ENCODE results near the gene CDH4. TPM values are rescaled to one million over a fixed set of nuclear protein-coding genes. Genes with fewer than 3 reads are reported as not detected.

The CDH4 gene
- total RNA-seq, 1 donor from 2014 or later, result 0.05 TPM

- no peak for ATAC-seq (ENCODE audit: poor library complexity)
- no peak for DNase-seq
- intact Hi-C loops (cut with DNase I), result no loop called here
These were observed 501.4 kb downstream of the CDH4 start for GRCh38 chr20:61753316-61753942.

- no peak for ATAC-seq (ENCODE audit: poor library complexity)
- intact Hi-C loops (cut with DNase I), result no loop called here
- DNase-seq, result no peak
These were observed 502.2 kb downstream of the CDH4 start for GRCh38 chr20:61753987-61754956.

- ATAC-seq (ENCODE audit: poor library complexity) (no peak), DNase-seq (no peak)
- intact Hi-C loops (cut with DNase I), result no loop called here
These were observed 503.1 kb downstream of the CDH4 start for GRCh38 chr20:61754976-61755778.

GRCh38 chr20:61755971-61756845 lies 504.1 kb downstream of the CDH4 start:
- intact Hi-C loops (cut with DNase I), result no loop called here
- no peak for DNase-seq

GRCh38 chr20:61756966-61757677 lies 505.1 kb downstream of the CDH4 start:
- ATAC-seq (ENCODE audit: poor library complexity) (no peak), DNase-seq (no peak)
- intact Hi-C loops (cut with DNase I), result no loop called here

More at GRCh38 chr20:61755971-61756845, 504.1 kb downstream of the CDH4 start:
- no peak for ATAC-seq (ENCODE audit: poor library complexity)

- intact Hi-C loops (cut with DNase I), result no loop called here
- DNase-seq (no peak), ATAC-seq (ENCODE audit: poor library complexity) (no peak)
These were observed 505.9 kb downstream of the CDH4 start for GRCh38 chr20:61757678-61758563.

GRCh38 chr20:61758564-61759200 lies 506.6 kb downstream of the CDH4 start:
- intact Hi-C loops (cut with DNase I), result no loop called here
- DNase-seq, result no peak
- no peak for ATAC-seq (ENCODE audit: poor library complexity)

GRCh38 chr20:61759286-61760065 lies 507.4 kb downstream of the CDH4 start:
- DNase-seq (no peak), ATAC-seq (ENCODE audit: poor library complexity) (no peak)
- intact Hi-C loops (cut with DNase I), result no loop called here

- intact Hi-C loops (cut with DNase I), result no loop called here
- DNase-seq (no peak), ATAC-seq (ENCODE audit: poor library complexity) (no peak)
These were observed 508.3 kb downstream of the CDH4 start for GRCh38 chr20:61760321-61760720.

GRCh38 chr20:61760731-61761130 lies 508.7 kb downstream of the CDH4 start:
- intact Hi-C loops (cut with DNase I), result no loop called here
- ATAC-seq (ENCODE audit: poor library complexity) (no peak), DNase-seq (no peak)

- ATAC-seq (ENCODE audit: poor library complexity) (no peak), DNase-seq (no peak)
- intact Hi-C loops (cut with DNase I), result no loop called here
These were observed 509.5 kb downstream of the CDH4 start for GRCh38 chr20:61761453-61762166.

- intact Hi-C loops (cut with DNase I), result no loop called here
- ATAC-seq (ENCODE audit: poor library complexity) (no peak), DNase-seq (no peak)
These were observed 510.2 kb downstream of the CDH4 start for GRCh38 chr20:61762167-61762710.

GRCh38 chr20:61762886-61763739 lies 511.1 kb downstream of the CDH4 start:
- ATAC-seq (ENCODE audit: poor library complexity), result no peak
- DNase-seq, result no peak
- intact Hi-C loops (cut with DNase I), result no loop called here
